Activated CD8-positive, alpha-beta memory T cell treated with anti-CD3 and anti-CD28 coated beads for 36 hours (primary cell): ENCODE measurements around the gene FRG2. TPM values are rescaled to one million over a fixed set of nuclear protein-coding genes. Genes with fewer than 3 reads are reported as not detected.
"Not testable (repeated sequence)": the region's sequence is repeated elsewhere in the genome, so short reads cannot be mapped to it uniquely, and the experiment has no call there.

Source experiments
- CTCF ChIA-PET: fragments of 350-600 bp; sonication (Branson Sonifier 250); formaldehyde crosslinking; loops from one replicate; lab custom pipeline; 2021; ENCODE audit warnings: antibody characterized with exemption; lab: Charles Lee
- POLR2A ChIA-PET: fragments of 350-600 bp; sonication (Branson Sonifier 250); formaldehyde crosslinking; loops from one replicate; lab custom pipeline; 2021; ENCODE audit warnings: antibody characterized with exemption; lab: Charles Lee
- total RNA-seq, 2 experiments: library from RNA; stranded (reverse); gene quantifications; one replicate each; pipeline ENCODE4 v1.2.3, GENCODE V29; 2021

FRG2 gene
- under 1 TPM; 0.10 to 0.25 TPM for total RNA-seq

GRCh38 chr4:190027156-190027555, at the start of gene FRG2:
TSS of gene FRG2 (minus strand) at chr4:190027256. CDS start at chr4:190027204, 52 bp downstream.
- CTCF ChIA-PET = not testable (repeated sequence)

GRCh38 chr4:190068351-190068750, 41.3 kb upstream of the FRG2 start:
- POLR2A ChIA-PET, CTCF ChIA-PET: not testable (repeated sequence)

More at GRCh38 chr4:190027156-190027555, at the start of gene FRG2:
- POLR2A ChIA-PET = not testable (repeated sequence)

GRCh38 chr4:190064805-190065204, 37.7 kb upstream of the FRG2 start:
- CTCF ChIA-PET, POLR2A ChIA-PET: not testable (repeated sequence)

DNA sequence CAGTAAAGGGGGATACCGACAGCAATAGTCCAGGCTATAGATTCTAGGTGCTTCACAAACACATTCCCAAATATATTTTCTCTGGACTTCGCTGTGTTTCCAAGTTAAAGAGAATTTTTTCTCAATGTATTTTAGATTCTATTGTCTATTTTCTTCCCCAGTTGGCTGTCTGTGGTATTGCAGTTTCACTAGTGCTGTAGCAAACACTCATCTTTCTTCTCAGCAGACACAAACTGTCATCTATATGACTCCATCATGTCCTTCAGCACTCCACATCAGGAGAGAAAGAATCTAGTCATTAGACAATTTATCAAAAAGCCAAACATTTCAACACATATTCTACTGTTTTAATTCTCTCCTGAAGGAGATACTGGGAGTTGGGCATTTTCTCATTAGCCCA, 37.3 kb upstream of the FRG2 start, which contains the start of gene DBET:
Gene DBET (plus strand): TSS at position 161 of the 400 bp plus-strand sequence.
- CTCF ChIA-PET = not testable (repeated sequence)

GRCh38 chr4:190058997-190059396, 31.9 kb upstream of the FRG2 start:
- POLR2A ChIA-PET, CTCF ChIA-PET: not testable (repeated sequence)

More for the DNA sequence above, 37.3 kb upstream of the FRG2 start, which contains the start of gene DBET:
- POLR2A ChIA-PET = not testable (repeated sequence)

DNA sequence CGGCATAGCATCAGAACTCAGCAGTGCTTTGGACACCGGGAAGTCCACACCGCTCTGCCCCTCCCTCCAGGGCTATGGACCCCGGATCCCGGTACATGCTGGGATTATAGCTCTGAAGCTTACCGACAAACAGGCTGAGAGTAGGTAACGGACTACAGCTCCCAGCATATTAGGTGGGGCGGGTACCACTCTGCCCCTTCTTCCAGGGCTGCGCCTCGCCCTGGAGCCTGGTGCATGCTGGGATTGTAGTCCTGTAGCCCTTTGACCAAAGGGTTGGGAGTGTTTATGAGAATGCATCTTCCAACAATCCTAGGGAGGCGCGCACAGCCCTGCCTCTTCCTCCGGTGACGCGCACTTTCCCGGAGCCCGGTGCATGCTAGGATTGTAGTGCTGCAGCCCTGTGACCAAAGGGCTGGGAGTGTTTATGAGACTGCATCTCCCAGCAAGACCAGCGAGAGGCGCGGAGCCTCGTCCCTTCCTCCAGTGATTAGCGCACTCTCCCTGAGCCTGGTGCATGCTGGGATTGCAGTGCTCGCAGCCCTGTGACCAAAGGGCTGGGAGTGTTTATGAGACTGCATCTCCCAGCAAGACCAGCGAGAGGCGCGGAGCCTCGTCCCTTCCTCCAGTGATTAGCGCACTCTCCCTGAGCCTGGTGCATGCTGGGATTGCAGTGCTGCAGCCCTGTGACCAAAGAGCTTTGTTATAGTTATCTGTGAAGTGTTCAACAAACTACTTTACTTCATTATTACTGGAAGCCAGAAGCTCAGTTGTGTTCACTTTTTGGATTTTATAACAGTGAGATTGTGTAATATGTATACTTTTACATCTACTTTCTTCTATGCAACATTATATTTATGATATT, 22.6 kb upstream of the FRG2 start:
- CTCF ChIA-PET, POLR2A ChIA-PET: not testable (repeated sequence)

DNA sequence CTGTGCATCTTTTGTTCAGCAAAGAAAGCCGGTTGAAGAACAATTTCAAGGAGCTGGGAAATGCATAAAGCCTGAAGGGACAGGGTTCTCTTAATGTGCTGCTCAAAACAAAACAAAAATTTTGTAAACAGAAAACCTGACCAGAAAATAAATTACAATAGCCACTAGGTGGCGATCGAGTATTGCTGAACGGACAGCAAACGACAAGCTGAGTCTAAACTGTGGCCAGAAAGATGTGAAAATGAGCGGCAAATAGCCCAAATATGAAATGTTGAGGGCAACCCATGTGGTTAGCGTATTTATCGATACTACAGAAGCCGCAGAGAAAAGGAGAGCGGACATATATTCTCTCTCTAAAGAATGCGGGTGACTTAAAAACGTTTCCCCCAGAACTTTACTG, 20.6 kb upstream of the FRG2 start:
- POLR2A ChIA-PET, CTCF ChIA-PET: not testable (repeated sequence)

DNA sequence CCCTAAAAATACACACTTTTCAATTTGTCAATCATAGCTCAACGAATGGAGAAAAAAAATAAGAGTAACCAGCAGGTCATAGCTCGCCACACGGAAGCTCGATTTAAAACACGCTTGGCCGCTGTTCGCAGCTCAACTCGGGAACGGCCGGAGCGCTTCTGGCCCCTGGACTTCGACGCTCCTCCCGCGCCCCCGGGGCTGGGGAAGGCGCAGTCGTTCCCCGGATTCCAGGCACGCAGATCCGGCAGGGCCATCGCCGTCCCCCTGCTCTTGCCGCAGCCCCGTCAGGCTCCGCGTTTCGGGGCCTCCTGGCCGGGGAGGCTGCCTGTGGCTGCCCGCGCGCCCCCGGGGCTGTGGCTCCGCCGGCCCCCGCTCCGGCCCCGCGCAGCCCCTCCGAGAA, 13.8 kb upstream of the FRG2 start:
- CTCF ChIA-PET, POLR2A ChIA-PET: not testable (repeated sequence)

GRCh38 chr4:190037704-190038388, 10.8 kb upstream of the FRG2 start:
- CTCF ChIA-PET, POLR2A ChIA-PET: not testable (repeated sequence)

- POLR2A ChIA-PET, CTCF ChIA-PET: not testable (repeated sequence)
Observed at GRCh38 chr4:190031264-190031663, 4.2 kb upstream of the FRG2 start.

DNA sequence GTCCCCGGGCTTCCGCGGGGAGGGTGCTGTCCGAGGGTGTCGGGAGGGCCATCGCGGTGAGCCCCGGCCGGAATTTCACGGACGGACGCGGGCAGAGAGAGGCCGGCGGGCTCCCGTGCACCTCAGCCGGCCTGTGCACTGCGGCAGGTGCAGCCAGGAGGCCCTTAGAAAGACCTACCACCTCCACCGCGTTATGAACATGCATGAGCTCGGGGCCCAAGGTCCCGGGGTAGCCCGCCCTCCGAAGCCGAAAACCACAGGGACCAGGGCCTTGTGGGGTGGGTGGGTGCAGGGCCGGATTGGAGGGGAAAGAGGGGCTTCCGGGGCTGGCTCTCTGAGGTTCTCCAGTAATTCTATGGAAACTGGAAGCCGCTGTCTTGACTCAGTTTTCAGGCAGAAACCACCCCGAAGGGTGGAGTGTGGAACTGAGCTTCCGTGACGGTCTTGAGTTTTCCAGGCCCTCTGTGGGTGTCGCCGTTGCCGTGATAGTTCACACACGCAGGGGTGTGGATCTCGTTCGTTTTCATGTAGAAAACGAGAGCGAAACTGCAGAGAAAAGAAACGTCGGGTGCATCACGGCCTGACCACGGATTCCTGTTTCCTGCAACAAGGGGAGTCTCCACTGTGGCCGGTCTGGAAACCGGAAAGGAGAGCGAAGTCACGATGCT, 4.3 kb downstream of the FRG2 start:
- CTCF ChIA-PET, POLR2A ChIA-PET: not testable (repeated sequence)

DNA sequence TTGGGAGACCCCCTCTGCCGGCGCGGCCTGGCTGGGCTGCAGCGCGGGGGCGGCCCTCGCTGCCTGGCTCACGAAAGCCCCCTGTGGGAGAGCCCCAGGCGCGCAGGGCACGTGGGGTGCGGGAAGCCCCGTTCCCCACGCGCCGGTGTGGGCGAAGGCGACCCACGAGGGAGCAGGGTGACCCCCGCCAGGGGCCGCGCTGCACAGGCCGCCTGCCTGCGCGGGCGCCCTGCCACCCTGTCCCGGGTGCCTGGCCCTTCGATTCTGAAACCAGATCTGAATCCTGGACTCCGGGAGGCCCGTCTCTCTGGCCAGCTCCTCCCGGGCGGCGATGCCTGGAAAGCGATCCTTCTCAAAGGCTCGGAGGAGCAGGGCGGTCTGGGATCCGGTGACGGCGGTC, 5.1 kb downstream of the FRG2 start:
- POLR2A ChIA-PET, CTCF ChIA-PET: not testable (repeated sequence)

DNA sequence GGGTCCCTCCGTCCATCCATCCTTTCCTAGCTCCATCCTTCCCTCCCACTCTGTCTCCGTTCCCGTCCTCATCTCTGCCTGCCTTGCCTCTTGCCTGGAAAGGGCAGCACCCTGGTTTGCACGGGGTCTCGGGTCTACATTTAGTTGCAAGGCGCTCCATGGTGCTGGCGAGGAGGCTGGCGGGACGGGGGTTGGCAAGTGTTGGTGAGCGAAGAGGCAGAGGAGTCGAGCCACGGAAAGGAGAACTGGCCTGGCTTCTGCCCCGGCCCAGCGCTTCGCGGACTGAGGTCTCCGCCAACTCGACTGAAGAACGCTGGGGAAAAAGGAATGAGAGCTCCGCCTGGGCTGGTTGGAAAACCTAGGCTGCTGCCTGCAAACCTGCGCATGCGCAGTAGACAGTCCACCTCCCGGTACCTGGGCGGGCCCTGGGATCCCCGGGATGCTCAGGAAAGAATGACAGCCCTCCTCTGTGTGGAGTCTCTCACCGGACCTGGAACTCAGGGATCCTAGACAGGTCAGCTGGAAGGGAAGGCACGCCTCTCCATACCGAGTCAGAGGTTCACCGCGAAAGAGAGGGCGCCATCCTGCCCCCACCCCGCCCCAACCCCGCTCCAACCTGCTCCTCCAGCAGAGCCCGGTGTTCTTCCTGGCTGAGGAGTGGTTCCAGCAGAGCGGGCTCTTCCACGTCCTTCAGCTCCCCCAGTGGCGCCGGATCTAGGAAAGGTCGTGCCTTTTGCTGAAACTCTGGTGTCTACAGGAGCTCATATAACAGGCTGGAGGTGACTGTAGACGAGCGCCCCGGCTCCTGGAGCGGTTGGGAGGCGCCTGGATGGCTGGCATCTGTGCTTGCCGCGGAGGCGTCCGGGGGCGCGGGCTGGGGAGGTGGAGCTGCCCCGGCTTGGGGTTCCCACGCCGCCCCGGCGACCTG, 6.0 kb downstream of the FRG2 start:
- POLR2A ChIA-PET = no interaction called here

GRCh38 chr4:190019859-190020463, 7.1 kb downstream of the FRG2 start:
- POLR2A ChIA-PET, CTCF ChIA-PET: not testable (repeated sequence)

More for the DNA sequence above, 6.0 kb downstream of the FRG2 start:
- CTCF ChIA-PET = no interaction called here

DNA sequence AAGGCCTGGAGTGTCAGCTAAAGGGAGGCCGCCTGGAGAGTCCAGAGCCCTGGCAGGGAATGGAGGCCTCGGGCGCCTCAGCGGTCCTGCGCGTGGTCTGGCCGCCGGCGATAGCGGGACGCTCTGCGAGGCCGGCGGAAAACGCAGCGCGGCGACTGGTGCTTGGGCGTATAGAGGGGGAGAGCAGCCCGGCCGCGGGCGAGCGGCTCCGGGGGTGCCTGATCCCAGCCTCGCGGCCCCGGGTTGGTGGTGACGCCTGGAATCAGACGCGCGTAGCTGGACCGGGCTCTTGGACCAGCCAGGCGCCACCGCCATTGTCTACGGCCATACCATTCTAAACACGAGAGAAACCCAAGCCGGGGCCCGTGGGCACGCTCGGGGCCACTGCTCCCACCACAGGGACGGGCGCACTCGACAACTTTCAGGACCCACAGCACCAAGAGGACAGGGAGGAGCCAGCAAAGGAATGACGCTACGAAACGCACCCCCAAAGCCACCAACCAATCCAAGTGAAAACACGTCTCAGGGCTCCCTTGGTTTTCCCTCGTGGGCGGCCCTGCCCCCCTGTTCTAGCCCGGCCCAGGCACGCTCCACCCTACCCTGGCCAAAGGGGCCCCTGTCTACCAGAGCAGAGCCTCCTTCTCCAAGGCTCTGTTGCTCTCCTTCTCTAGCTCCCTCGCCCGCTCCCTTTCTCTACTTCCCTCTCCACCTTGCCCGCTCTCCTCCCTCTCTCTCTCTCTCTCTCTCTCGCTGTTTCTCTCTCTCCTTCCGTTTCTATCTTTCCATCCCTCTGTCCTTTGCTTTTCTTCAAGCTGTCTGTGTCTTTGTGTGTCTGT, 7.8 kb downstream of the FRG2 start:
- ChIA-PET POLR2A (no interaction called here), CTCF (no interaction called here)

GRCh38 chr4:190018201-190018920, 8.7 kb downstream of the FRG2 start:
- CTCF ChIA-PET = no interaction called here

More at GRCh38 chr4:190018201-190018920, 8.7 kb downstream of the FRG2 start:
- POLR2A ChIA-PET = no interaction called here
